Hippocampal formation (tissue), 2 donors: ENCODE data around the gene ZNF235.
"Not testable (repeated sequence)": the region's sequence is repeated elsewhere in the genome, so short reads cannot be mapped to it uniquely, and the experiment has no call there.

Experiments
- DNase-seq, 2 donors: peaks; one replicate each; lab custom pipeline; 2025; lab: John Stamatoyannopoulos, UW

ZNF235 gene

GRCh38 chr19:44255705-44256411 is 49.0 kb downstream of the ZNF235 start:
- no peak for DNase-seq

- no peak for DNase-seq
These were observed 50.3 kb downstream of the ZNF235 start for GRCh38 chr19:44254496-44254895.

- DNase-seq = not testable (repeated sequence)
These were observed 51.4 kb downstream of the ZNF235 start for GRCh38 chr19:44253392-44253791.

- DNase-seq = not testable (repeated sequence)
These were observed 52.5 kb downstream of the ZNF235 start for GRCh38 chr19:44252332-44252731.

- DNase-seq = no peak
These were observed 68.4 kb downstream of the ZNF235 start for GRCh38 chr19:44236384-44236783.
